ENCODE measurements around the gene ERBB3. TPM values are rescaled to one million over a fixed set of nuclear protein-coding genes. Genes with fewer than 3 reads are reported as not detected.
A peak's percentile ranks its signal among the peaks of the same experiment; 100 is the strongest.

Gene ERBB3
- total RNA-seq, 4 donors from 2014 or later = 13.9 to 25.0 (median 19.0) TPM

- intact Hi-C loops (cut with DNase I) = no loop called here
- Histone ChIP-seq H3K36me3 (peaks cover 0 to 4% (median 0%) of the 10 kb centered on the region in 4 donors), H3K9me3 (no peaks in the 10 kb centered on the region), H3K27me3 (no peaks in the 10 kb centered on the region), H3K4me3 (peak within 1 kb of the TSS; percentile 67 to 77 (median 70)), H3K27ac (replicated peaks in 1 of 4) (peak within 1 kb of the TSS; percentile 89 to 95 (median 94)), H3K4me1 (peaks cover 23 to 44% (median 40%) of the 10 kb centered on the region in 4 donors)
- WGBS = 1% methylated on average over 31 of the region's 37 CpGs
- TF ChIP-seq POLR2AphosphoS5 (IDR thresholded peaks at IDR 0.05) = peak; percentile 83 to 98
- TF ChIP-seq EP300 (IDR thresholded peaks at IDR 0.05) = no peak
- peak in 1 of 3 experiments; percentile 25 for TF ChIP-seq CTCF (IDR thresholded peaks at IDR 0.05)
- TF ChIP-seq POLR2A (IDR thresholded peaks at IDR 0.05; ENCODE audit: low read depth) = no peak
- DNase-seq (ENCODE audit: extremely low spot score) = peak; percentile 98
Measured at GRCh38 chr12:56152132-56152755, 72.3 kb downstream of the ERBB3 start, which contains the start of gene MYL6B. TSS of gene MYL6B (plus strand) at chr12:56152587. CDS start at chr12:56153919, 1,332 bp downstream.

Other genes with a start within 250 kb of the ERBB3 start
- gene MMP19, start 237.2 kb upstream of the ERBB3 start, total RNA-seq = 10 to 100 TPM in 2 of 4 donors, 1 to 10 TPM in 2; 5.5 to 17.4 (median 8.5) TPM
- gene PYM1, start 152.3 kb upstream of the ERBB3 start, total RNA-seq = 10 to 100 TPM; 24.2 to 29.5 (median 26.7) TPM
- gene DGKA, start 149.0 kb upstream of the ERBB3 start, total RNA-seq = 10 to 100 TPM; 18.7 to 39.7 (median 24.7) TPM
- gene PMEL, start 114.1 kb upstream of the ERBB3 start, total RNA-seq = 1 to 10 TPM in 1 of 4 donors, under 1 TPM in 1, not detected in 2; 0.66 to 2.2 TPM
- 10 to 100 TPM; 35.3 to 84.9 (median 57.1) TPM for gene CDK2, start 113.3 kb upstream of the ERBB3 start, total RNA-seq
- gene RAB5B, start 106.1 kb upstream of the ERBB3 start, total RNA-seq = 100 to 1,000 TPM; 116 to 189 (median 138) TPM
- gene SUOX, start 82.9 kb upstream of the ERBB3 start, total RNA-seq = 10 to 100 TPM; 18.3 to 29.0 (median 25.3) TPM
- 10 to 100 TPM in 2 of 4 donors, 1 to 10 TPM in 2; 6.2 to 20.4 (median 9.7) TPM for gene IKZF4, start 59.1 kb upstream of the ERBB3 start, total RNA-seq
- 1,000 to 10,000 TPM in 1 of 4 donors, 100 to 1,000 TPM in 3; 104 to 1,982 (median 577) TPM for gene RPS26, start 38.2 kb upstream of the ERBB3 start, total RNA-seq
- 100 to 1,000 TPM in 2 of 4 donors, 10 to 100 TPM in 2; 90.5 to 133 (median 105) TPM for gene PA2G4, start 24.4 kb downstream of the ERBB3 start, total RNA-seq
- 1,000 to 10,000 TPM; 1,962 to 4,166 (median 3,502) TPM for gene RPL41, start 36.5 kb downstream of the ERBB3 start, total RNA-seq
- 1 to 10 TPM; 5.0 to 7.9 (median 6.6) TPM for gene ZC3H10, start 38.1 kb downstream of the ERBB3 start, total RNA-seq
- 100 to 1,000 TPM; 151 to 245 (median 214) TPM for gene ESYT1, start 48.1 kb downstream of the ERBB3 start, total RNA-seq
- gene MYL6B, start 72.4 kb downstream of the ERBB3 start, total RNA-seq = 10 to 100 TPM; 28.5 to 39.4 (median 33.6) TPM
- 1,000 to 10,000 TPM; 5,145 to 8,531 (median 5,986) TPM for gene MYL6, start 78.2 kb downstream of the ERBB3 start, total RNA-seq
- 100 to 1,000 TPM in 2 of 4 donors, 10 to 100 TPM in 2; 62.1 to 111 (median 94.3) TPM for gene SMARCC2, start 109.3 kb downstream of the ERBB3 start, total RNA-seq
- 100 to 1,000 TPM in 3 of 4 donors, 10 to 100 TPM in 1; 64.4 to 165 (median 109) TPM for gene RNF41, start 141.8 kb downstream of the ERBB3 start, total RNA-seq
- 10 to 100 TPM; 27.0 to 36.4 (median 30.9) TPM for gene NABP2, start 144.2 kb downstream of the ERBB3 start, total RNA-seq
- not detected for gene SLC39A5, start 149.9 kb downstream of the ERBB3 start, total RNA-seq
- 10 to 100 TPM; 13.8 to 31.5 (median 19.6) TPM for gene ANKRD52, start 178.2 kb downstream of the ERBB3 start, total RNA-seq
- gene COQ10A, start 186.8 kb downstream of the ERBB3 start, total RNA-seq = 10 to 100 TPM; 12.4 to 22.8 (median 15.7) TPM
- 100 to 1,000 TPM in 3 of 4 donors, 10 to 100 TPM in 1; 91.8 to 155 (median 111) TPM for gene CS, start 220.2 kb downstream of the ERBB3 start, total RNA-seq
- 10 to 100 TPM; 48.8 to 61.5 (median 50.3) TPM for gene CNPY2, start 235.8 kb downstream of the ERBB3 start, total RNA-seq